ENCODE results near the gene TMEM143. TPM values are rescaled to one million over a fixed set of nuclear protein-coding genes. Genes with fewer than 3 reads are reported as not detected.
A peak's percentile ranks its signal among the peaks of the same experiment; 100 is the strongest.
"Not testable (repeated sequence)": the region's sequence is repeated elsewhere in the genome, so short reads cannot be mapped to it uniquely, and the experiment has no call there.

The TMEM143 gene
- total RNA-seq, 2 donors from 2014 or later: 14.5 to 16.1 TPM

DNA sequence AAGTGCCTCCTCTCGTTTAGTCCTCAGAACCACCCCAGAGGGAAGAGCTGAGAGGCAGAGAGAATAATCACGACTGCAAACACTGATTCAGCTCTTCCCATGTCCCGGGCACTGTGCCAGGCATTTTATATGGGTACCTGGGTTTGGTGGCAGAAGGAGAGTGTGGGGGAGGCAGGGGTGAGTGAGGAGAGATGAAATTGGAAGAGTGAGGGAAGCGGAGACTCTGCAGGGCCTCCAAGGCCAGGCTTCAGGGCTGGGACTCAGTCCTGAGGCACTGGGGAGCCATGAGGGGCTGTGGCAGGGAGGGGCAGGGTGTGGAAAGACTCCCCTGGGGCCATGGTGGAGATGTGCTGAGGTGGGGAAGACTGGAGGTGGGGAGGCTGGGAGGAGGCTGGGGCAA lies 9.2 kb upstream of the TMEM143 start:
- WGBS, 2 donors: 57 to 58% methylated on average over 4 of the region's 4 CpGs
- DNase-seq (peak in 3 of 4 donors; percentile 57 to 62 (median 62)), ATAC-seq (no peak)
- Histone ChIP-seq H3K4me3 (no peak overlapping the region), H3K9me3 (no peaks in the 10 kb centered on the region), H3K4me1 (peaks cover 12% of the 10 kb centered on the region), H3K27me3 (no peaks in the 10 kb centered on the region), H3K27ac (no peak overlapping the region), H3K36me3 (replicated peaks in 1 of 2; ENCODE audit: insufficient read depth in 1 of 2, low read depth in 2 of 2) (no peaks in the 10 kb centered on the region)
- intact Hi-C loops (cut with DNase I): no loop called here
- no peak for TF ChIP-seq POLR2A (IDR thresholded peaks at IDR 0.05)
- TF ChIP-seq, protein P1, sequence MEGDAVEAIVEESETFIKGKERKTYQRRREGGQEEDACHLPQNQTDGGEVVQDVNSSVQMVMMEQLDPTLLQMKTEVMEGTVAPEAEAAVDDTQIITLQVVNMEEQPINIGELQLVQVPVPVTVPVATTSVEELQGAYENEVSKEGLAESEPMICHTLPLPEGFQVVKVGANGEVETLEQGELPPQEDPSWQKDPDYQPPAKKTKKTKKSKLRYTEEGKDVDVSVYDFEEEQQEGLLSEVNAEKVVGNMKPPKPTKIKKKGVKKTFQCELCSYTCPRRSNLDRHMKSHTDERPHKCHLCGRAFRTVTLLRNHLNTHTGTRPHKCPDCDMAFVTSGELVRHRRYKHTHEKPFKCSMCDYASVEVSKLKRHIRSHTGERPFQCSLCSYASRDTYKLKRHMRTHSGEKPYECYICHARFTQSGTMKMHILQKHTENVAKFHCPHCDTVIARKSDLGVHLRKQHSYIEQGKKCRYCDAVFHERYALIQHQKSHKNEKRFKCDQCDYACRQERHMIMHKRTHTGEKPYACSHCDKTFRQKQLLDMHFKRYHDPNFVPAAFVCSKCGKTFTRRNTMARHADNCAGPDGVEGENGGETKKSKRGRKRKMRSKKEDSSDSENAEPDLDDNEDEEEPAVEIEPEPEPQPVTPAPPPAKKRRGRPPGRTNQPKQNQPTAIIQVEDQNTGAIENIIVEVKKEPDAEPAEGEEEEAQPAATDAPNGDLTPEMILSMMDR (IDR thresholded peaks at IDR 0.05): no peak

DNA sequence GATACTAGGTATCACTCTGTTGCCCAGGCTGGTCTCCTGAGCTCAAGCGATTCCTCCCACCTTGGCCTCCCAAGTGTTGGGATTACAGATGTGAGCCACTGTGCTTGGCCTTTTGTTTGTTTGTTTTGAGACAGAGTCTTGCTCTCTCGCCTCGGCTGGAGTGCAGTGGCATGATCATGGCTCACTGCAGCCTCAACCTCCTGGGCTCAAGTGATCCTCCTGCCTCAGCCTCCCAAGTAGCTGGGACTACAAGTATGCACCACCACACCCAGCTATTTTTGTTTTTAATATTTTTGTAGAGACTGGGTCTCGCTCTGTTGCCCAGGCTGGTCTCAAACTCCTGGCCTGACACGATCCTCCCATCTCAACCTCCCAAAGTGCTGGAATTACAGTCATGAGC lies 8.0 kb upstream of the TMEM143 start:
- H3K27ac ChIP-seq; H3K9me3 ChIP-seq; H3K36me3 ChIP-seq (replicated peaks in 1 of 2; ENCODE audit: insufficient read depth in 1 of 2, low read depth in 2 of 2); H3K4me3 ChIP-seq; intact Hi-C loops (cut with DNase I); ATAC-seq; H3K27me3 ChIP-seq; DNase-seq: not testable (repeated sequence)
- 85 to 95% methylated on average over 5 of the region's 5 CpGs for WGBS, 2 donors
- peaks cover 17% of the 10 kb centered on the region for H3K4me1 ChIP-seq

DNA sequence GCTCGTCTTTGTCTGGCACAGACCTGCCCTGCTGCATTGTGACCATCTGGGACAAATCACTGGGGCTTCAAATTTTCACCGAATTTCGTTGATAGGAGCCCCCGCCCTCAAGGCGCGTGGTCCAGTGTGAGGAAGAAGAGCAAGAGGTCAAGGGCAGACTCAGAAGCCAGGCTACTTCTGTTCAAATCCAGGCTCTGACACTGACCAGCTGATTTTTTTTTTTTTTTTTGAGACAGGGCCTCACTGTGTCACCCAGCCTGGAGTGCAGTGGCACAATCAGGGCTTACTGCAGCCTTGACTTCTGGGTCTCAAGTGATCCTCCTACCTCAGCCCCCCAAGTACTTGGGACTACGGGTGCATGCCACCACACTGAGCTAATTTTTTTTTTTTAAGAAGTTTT lies 7.6 kb upstream of the TMEM143 start:
- ATAC-seq (no peak), DNase-seq (no peak)
- TF ChIP-seq, protein P1 (IDR thresholded peaks at IDR 0.05): no peak
- no peak for TF ChIP-seq POLR2A (IDR thresholded peaks at IDR 0.05)
- no peaks in the 10 kb centered on the region for H3K27me3 ChIP-seq
- H3K4me3 ChIP-seq: no peak overlapping the region
- intact Hi-C loops (cut with DNase I): no loop called here
- no peak overlapping the region for H3K27ac ChIP-seq
- 75 to 77% methylated on average over 7 of the region's 7 CpGs for WGBS, 2 donors
- H3K36me3 ChIP-seq (replicated peaks in 1 of 2; ENCODE audit: insufficient read depth in 1 of 2, low read depth in 2 of 2): no peaks in the 10 kb centered on the region
- peaks cover 17% of the 10 kb centered on the region for H3K4me1 ChIP-seq
- H3K9me3 ChIP-seq: no peaks in the 10 kb centered on the region

DNA sequence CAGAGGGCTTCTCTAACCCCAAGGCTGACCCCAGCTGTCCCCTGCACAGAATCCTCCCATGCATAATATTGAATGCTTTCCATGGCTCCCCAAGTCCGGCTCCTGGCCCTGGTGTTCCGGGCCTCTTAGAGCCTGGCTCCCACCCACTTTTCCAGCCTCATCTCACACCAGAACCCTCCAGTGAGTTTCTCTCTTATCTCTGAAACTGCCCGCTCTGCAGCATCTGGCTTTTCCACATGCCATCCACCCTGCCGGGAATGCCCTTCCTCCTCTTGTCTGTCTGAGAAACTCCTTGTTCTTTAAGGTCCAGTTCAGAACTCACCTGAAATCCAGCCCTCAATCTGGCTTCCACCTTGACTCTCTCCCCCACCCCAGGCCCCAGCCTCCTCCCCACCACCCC lies 7.2 kb upstream of the TMEM143 start:
- no peak for ATAC-seq
- TF ChIP-seq POLR2A (IDR thresholded peaks at IDR 0.05): no peak
- TF ChIP-seq, protein P1 (IDR thresholded peaks at IDR 0.05): no peak
- DNase-seq: no peak
- intact Hi-C loops (cut with DNase I): no loop called here
- WGBS, 2 donors: 78 to 79% methylated on average over 4 of the region's 4 CpGs
- Histone ChIP-seq H3K9me3 (no peaks in the 10 kb centered on the region), H3K36me3 (replicated peaks in 1 of 2; ENCODE audit: insufficient read depth in 1 of 2, low read depth in 2 of 2) (no peaks in the 10 kb centered on the region), H3K27me3 (no peaks in the 10 kb centered on the region), H3K4me1 (peaks cover 17% of the 10 kb centered on the region), H3K4me3 (no peak overlapping the region), H3K27ac (no peak overlapping the region)

DNA sequence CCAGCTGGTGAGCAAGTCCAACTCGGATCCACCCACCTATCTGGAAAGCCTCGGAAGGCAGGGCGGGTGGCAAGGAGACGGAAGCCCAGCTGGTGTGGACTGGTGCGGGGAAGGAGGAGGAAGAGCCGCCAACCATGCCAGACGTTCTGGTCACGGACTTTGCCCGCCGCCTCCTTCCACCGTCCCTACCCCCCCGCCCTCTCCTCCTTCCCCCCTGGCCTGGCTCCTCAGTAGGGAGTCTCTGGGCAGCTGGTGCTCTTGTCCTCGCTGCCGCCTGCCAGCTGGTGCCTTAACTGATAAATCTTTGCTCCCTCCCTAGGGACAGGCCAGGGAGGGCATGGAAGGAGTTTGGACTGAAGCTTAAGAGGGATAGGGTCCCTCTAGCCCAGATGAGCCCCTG lies 5.2 kb upstream of the TMEM143 start:
- TF ChIP-seq, protein P1 (IDR thresholded peaks at IDR 0.05): no peak
- TF ChIP-seq POLR2A (IDR thresholded peaks at IDR 0.05): no peak
- ATAC-seq: no peak
- peaks cover 24% of the 10 kb centered on the region for H3K4me1 ChIP-seq
- H3K36me3 ChIP-seq (replicated peaks in 1 of 2; ENCODE audit: insufficient read depth in 1 of 2, low read depth in 2 of 2): no peaks in the 10 kb centered on the region
- 55 to 67% methylated on average over 1 to 12 of the region's 14 CpGs for WGBS, 2 donors
- no peak overlapping the region for H3K27ac ChIP-seq
- H3K27me3 ChIP-seq: no peaks in the 10 kb centered on the region
- intact Hi-C loops (cut with DNase I): no loop called here
- H3K9me3 ChIP-seq: no peaks in the 10 kb centered on the region
- peak in 2 of 4 donors; percentile 36 to 53 for DNase-seq
- no peak overlapping the region for H3K4me3 ChIP-seq

Data from body of pancreas (tissue), 4 donors.